ENCODE data around the gene CLIC2. TPM values are rescaled to one million over a fixed set of nuclear protein-coding genes. Genes with fewer than 3 reads are reported as not detected.
A peak's percentile ranks its signal among the peaks of the same experiment; 100 is the strongest.

Gene CLIC2
- total RNA-seq, 1 donor from 2014 or later = 2.1 TPM

DNA sequence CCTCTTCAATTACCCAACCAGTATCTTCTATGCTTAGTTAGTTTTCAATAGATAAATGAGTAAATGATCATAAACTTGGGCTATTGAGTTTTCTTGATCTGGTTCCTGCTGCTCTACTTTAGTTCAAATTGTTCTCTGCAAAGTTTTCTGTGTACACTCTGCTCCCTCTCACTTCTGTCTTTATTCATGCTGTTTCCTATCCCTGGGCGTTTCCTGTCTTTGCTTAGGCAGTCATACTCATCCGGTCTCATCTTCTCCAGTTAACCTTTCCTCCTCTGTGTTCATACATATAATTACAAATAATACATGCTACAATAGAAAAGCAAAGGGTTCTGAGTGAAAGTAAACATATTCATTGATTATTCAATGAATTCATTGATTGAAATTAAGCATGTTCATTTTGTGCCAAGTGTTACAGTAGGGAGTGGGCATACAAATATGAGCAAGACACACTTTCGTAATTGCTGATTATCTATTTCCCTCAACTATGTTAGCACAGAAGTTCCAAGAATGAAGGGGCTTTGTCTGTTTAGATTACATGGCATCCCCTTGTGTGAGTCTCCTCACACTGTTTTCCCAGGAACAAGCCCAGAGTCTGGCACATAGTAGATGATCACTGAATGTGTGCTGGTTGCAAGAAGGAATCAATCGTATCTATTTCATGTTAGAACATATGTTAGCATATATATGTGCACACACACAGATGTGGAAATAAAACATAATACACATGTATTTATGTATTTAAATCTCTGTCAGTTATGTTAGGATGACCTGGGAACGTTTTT, 71.3 kb downstream of the CLIC2 start:
- H3K4me1 Mint-ChIP-seq = peaks cover 2% of the 10 kb centered on the region
- H3K9me3 Mint-ChIP-seq = peaks cover 22% of the 10 kb centered on the region
- no peaks in the 10 kb centered on the region for H3K27me3 Mint-ChIP-seq (ENCODE audit: low read depth)
- DNase-seq (ENCODE audit: low spot score in 2 of 2, unreplicated experiment in 2 of 2) = no peak
- no peak overlapping the region for H3K27ac Mint-ChIP-seq
- no peaks in the 10 kb centered on the region for H3K36me3 Mint-ChIP-seq
- TF ChIP-seq, protein P1, sequence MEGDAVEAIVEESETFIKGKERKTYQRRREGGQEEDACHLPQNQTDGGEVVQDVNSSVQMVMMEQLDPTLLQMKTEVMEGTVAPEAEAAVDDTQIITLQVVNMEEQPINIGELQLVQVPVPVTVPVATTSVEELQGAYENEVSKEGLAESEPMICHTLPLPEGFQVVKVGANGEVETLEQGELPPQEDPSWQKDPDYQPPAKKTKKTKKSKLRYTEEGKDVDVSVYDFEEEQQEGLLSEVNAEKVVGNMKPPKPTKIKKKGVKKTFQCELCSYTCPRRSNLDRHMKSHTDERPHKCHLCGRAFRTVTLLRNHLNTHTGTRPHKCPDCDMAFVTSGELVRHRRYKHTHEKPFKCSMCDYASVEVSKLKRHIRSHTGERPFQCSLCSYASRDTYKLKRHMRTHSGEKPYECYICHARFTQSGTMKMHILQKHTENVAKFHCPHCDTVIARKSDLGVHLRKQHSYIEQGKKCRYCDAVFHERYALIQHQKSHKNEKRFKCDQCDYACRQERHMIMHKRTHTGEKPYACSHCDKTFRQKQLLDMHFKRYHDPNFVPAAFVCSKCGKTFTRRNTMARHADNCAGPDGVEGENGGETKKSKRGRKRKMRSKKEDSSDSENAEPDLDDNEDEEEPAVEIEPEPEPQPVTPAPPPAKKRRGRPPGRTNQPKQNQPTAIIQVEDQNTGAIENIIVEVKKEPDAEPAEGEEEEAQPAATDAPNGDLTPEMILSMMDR (IDR thresholded peaks at IDR 0.05; ENCODE audit: unreplicated experiment) = no peak
- H3K4me3 Mint-ChIP-seq = peak overlapping the region; percentile 66

DNA sequence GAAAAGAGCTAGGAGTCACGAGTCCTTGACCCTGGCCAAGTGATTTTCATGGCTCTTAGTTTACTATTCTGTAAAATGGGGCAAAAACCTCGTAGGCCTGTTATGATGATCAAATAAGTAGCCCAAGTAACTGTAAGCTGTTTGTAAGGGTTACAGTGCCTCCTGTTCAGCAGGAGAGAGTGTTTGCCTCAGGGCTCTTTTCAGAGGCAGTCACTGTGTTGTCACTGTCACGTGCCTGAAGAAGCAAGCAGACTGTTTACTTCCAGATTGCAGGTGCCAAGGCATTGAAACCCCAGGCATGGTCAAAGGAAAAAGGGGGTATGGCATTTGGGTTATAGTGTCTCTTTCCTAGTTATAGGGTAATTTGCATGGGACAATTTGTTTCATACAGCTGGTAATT, 74.7 kb downstream of the CLIC2 start:
- TF ChIP-seq, protein P1 (IDR thresholded peaks at IDR 0.05; ENCODE audit: unreplicated experiment) = no peak
- Mint-ChIP-seq H3K27ac (no peak overlapping the region), H3K4me3 (no peak overlapping the region), H3K4me1 (peaks cover 2% of the 10 kb centered on the region), H3K9me3 (peaks cover 26% of the 10 kb centered on the region), H3K36me3 (no peaks in the 10 kb centered on the region), H3K27me3 (ENCODE audit: low read depth) (no peaks in the 10 kb centered on the region)
- DNase-seq (ENCODE audit: low spot score in 2 of 2, unreplicated experiment in 2 of 2) = no peak

DNA sequence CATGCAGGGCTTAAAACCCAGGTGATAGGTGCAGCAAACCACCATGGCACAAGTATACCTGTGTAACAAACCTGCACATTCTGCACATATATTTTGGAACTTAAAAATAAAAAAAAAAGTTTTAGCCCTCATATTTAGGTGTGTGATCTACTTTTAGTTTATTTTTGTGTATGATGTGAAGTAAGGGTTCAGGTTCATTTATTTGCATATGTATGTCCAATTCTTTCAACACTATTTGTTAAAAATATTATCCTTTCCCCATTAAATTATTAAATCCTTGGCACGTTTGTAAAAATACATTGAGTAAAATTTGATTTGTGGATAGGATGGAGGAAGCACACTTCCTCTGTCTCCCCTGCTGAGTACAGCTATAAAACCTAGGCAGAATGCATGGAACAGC, 83.0 kb downstream of the CLIC2 start:
- peaks cover 28% of the 10 kb centered on the region for H3K9me3 Mint-ChIP-seq

DNA sequence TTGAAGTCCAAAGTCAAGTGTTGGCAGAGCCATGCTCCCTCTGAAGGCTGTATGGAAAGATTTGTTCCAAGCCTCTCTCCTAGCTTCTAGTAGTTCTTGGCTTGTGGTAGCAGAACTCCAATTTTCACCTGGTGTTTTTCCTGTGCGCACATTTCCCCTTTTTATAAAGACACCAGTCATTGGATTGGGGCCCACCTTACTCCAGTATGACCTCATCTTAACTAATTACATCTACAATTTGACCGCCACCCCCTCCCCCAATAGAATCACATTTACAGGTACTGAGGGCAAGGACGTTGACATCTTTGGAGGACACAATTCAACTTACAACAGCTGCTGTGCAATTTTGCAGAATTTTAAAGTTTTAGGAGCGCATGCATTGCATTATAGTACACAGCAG, 86.9 kb downstream of the CLIC2 start:
- Mint-ChIP-seq H3K27ac (no peak overlapping the region), H3K4me3 (no peak overlapping the region), H3K4me1 (no peaks in the 10 kb centered on the region), H3K9me3 (peaks cover 30% of the 10 kb centered on the region), H3K36me3 (no peaks in the 10 kb centered on the region), H3K27me3 (ENCODE audit: low read depth) (no peaks in the 10 kb centered on the region)
- DNase-seq (ENCODE audit: low spot score in 2 of 2, unreplicated experiment in 2 of 2) = no peak
- TF ChIP-seq, protein P1 (IDR thresholded peaks at IDR 0.05; ENCODE audit: unreplicated experiment) = no peak

More for the DNA sequence above, 83.0 kb downstream of the CLIC2 start:
- H3K36me3 Mint-ChIP-seq = no peaks in the 10 kb centered on the region
- no peak overlapping the region for H3K27ac Mint-ChIP-seq
- no peaks in the 10 kb centered on the region for H3K4me1 Mint-ChIP-seq
- no peaks in the 10 kb centered on the region for H3K27me3 Mint-ChIP-seq (ENCODE audit: low read depth)
- TF ChIP-seq, protein P1 (IDR thresholded peaks at IDR 0.05; ENCODE audit: unreplicated experiment) = no peak
- DNase-seq (ENCODE audit: low spot score in 2 of 2, unreplicated experiment in 2 of 2) = no peak
- H3K4me3 Mint-ChIP-seq = no peak overlapping the region

DNA sequence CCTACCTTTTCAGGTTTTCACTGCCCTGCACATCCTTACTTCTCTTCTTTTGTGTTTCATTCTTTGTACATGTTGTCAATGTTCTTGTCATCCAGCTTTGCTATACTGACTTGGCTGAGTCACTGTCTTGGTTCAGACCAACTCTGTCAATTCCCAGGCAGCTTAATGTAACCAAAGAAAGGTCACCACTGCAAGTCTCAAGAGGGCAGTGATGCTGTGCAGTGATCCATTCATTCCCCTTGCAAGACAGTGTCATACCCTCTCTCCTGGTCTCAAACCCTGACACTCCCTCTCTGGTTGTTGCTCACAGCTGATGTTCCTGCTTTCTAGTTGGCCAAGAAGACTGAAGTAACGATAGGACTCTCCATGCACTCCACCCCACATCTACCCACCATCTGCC, 87.7 kb downstream of the CLIC2 start:
- H3K27ac Mint-ChIP-seq = no peak overlapping the region
- no peaks in the 10 kb centered on the region for H3K27me3 Mint-ChIP-seq (ENCODE audit: low read depth)
- no peak overlapping the region for H3K4me3 Mint-ChIP-seq
- no peaks in the 10 kb centered on the region for H3K4me1 Mint-ChIP-seq
- TF ChIP-seq, protein P1 (IDR thresholded peaks at IDR 0.05; ENCODE audit: unreplicated experiment) = no peak
- H3K9me3 Mint-ChIP-seq = peaks cover 30% of the 10 kb centered on the region
- no peak for DNase-seq (ENCODE audit: low spot score in 2 of 2, unreplicated experiment in 2 of 2)
- no peaks in the 10 kb centered on the region for H3K36me3 Mint-ChIP-seq
